NK-92 (cell line): ENCODE results near the gene ZNF646.
"Not testable (repeated sequence)": the region's sequence is repeated elsewhere in the genome, so short reads cannot be mapped to it uniquely, and the experiment has no call there.

Experiments used
- DNase-seq: peaks from one replicate; lab custom pipeline; 2025; ENCODE audit not compliant: unreplicated experiment; lab: John Stamatoyannopoulos, UW

Gene ZNF646

GRCh38 chr16:31083081-31083480 is 8.9 kb downstream of the ZNF646 start:
- DNase-seq: no peak

GRCh38 chr16:31083556-31083955 is 9.3 kb downstream of the ZNF646 start:
- no peak for DNase-seq

GRCh38 chr16:31083981-31084380 is 9.8 kb downstream of the ZNF646 start:
- DNase-seq: no peak

- DNase-seq: no peak
Measured at GRCh38 chr16:31084584-31085302, 10.5 kb downstream of the ZNF646 start.

- DNase-seq: no peak
Measured at GRCh38 chr16:31085411-31085810, 11.2 kb downstream of the ZNF646 start.

- no peak for DNase-seq
Measured at GRCh38 chr16:31085873-31086628, 11.8 kb downstream of the ZNF646 start.

GRCh38 chr16:31086629-31086906 is 12.3 kb downstream of the ZNF646 start:
- DNase-seq: no peak

GRCh38 chr16:31087481-31087880 is 13.3 kb downstream of the ZNF646 start:
- no peak for DNase-seq

- DNase-seq: no peak
Measured at GRCh38 chr16:31087971-31088370, 13.7 kb downstream of the ZNF646 start.

GRCh38 chr16:31088459-31089183 is 14.4 kb downstream of the ZNF646 start, which contains the start of gene PRSS53:
TSS of gene PRSS53 (minus strand) at chr16:31088943. CDS start at chr16:31088809, 134 bp downstream.
- DNase-seq: no peak

GRCh38 chr16:31089199-31089598 is 15.0 kb downstream of the ZNF646 start:
- no peak for DNase-seq

GRCh38 chr16:31090540-31090939 is 16.3 kb downstream of the ZNF646 start:
- DNase-seq: no peak

GRCh38 chr16:31092330-31092729 is 18.1 kb downstream of the ZNF646 start:
- DNase-seq: no peak

GRCh38 chr16:31093132-31093703 is 19.0 kb downstream of the ZNF646 start:
- DNase-seq: no peak

GRCh38 chr16:31094088-31094423 is 19.8 kb downstream of the ZNF646 start:
- DNase-seq: no peak

- no peak for DNase-seq
Measured at GRCh38 chr16:31094424-31095120, 20.4 kb downstream of the ZNF646 start, which contains the start of gene VKORC1. TSS of gene VKORC1 (minus strand) at chr16:31094797. CDS start at chr16:31094729, 68 bp downstream.

GRCh38 chr16:31099860-31100638 is 25.8 kb downstream of the ZNF646 start:
- no peak for DNase-seq

GRCh38 chr16:31100876-31101641 is 26.8 kb downstream of the ZNF646 start:
- not testable (repeated sequence) for DNase-seq

GRCh38 chr16:31105677-31106213 is 31.5 kb downstream of the ZNF646 start:
- DNase-seq: no peak
